Measurements from ENCODE around the gene LYL1. TPM values are rescaled to one million over a fixed set of nuclear protein-coding genes. Genes with fewer than 3 reads are reported as not detected.

The LYL1 gene
- total RNA-seq, 4 donors from 2014 or later = 2.6 to 15.5 (median 11.1) TPM

DNA sequence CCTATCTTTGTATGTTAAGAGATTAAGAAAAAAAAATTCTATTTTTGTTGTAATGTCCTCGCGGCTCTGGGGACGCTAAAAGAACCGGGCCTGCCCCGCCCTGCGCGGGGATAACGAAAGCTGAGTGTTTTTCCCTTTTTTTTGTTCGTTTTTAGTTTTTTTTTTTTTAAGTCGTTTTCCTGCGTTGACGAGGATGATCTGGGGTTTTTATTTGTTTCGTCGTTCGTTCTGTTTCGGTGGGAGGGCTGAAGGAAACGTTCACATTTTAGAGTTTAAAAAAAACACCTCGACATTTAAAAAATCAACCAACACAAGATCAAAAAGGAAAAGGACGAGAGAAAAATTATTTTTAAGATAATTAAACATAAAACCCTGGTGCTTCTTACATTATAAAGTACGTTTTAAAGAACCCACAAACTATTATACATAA lies 5.6 kb downstream of the LYL1 start:
- intact Hi-C loops (cut with DNase I; ENCODE audit: low total_unique reads) = no loop called here
- Histone ChIP-seq H3K4me1 (peaks cover 11 to 44% of the 10 kb centered on the region in 2 donors), H3K36me3 (no peaks in the 10 kb centered on the region), H3K27me3 (no peaks in the 10 kb centered on the region), H3K27ac (peak overlapping the region; percentile 87 to 93), H3K9me3 (no peaks in the 10 kb centered on the region), H3K4me3 (peak overlapping the region in 1 of 2 donors; percentile 40)
- TF ChIP-seq POLR2A (IDR thresholded peaks at IDR 0.05) (no peak), CTCF (IDR thresholded peaks at IDR 0.05) (no peak)
- peak in 1 of 2 donors; percentile 40 for DNase-seq

GRCh38 chr19:13095934-13096927 lies 6.4 kb downstream of the LYL1 start:
- Histone ChIP-seq H3K4me1 (peaks cover 15 to 47% of the 10 kb centered on the region in 2 donors), H3K4me3 (no peak overlapping the region), H3K36me3 (no peaks in the 10 kb centered on the region), H3K9me3 (no peaks in the 10 kb centered on the region), H3K27ac (peak overlapping the region; percentile 87 to 93), H3K27me3 (no peaks in the 10 kb centered on the region)
- peak; percentile 51 to 59 for DNase-seq
- intact Hi-C loops (cut with DNase I; ENCODE audit: low total_unique reads) = no loop called here
- TF ChIP-seq POLR2A (IDR thresholded peaks at IDR 0.05) (no peak), CTCF (IDR thresholded peaks at IDR 0.05) (peak in 1 of 4 experiments; percentile 40)

DNA sequence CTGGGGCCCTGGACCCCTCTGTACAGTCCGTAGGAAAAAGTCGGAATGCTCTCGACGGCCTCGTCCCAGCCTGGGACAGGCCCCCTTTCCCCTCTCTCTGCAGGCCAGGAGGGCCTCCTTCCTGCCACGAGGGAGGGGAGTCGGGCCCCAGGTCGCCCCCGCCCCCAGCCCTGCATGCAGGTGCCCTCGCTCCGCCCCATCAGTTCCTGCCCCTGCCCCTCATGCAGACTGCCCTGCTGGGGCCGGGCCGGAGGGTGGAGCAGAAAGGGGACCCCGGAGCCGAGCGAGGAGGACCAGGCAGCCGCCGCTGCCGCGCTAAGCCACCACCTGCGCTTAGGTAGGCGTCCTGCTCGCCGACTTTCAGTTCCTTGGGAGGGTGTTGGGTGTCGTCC lies 7.3 kb downstream of the LYL1 start:
- Histone ChIP-seq H3K27me3 (no peaks in the 10 kb centered on the region), H3K27ac (peak overlapping the region; percentile 87 to 93), H3K4me1 (peaks cover 19 to 53% of the 10 kb centered on the region in 2 donors), H3K9me3 (no peaks in the 10 kb centered on the region), H3K36me3 (no peaks in the 10 kb centered on the region), H3K4me3 (no peak overlapping the region)
- no peak for DNase-seq
- TF ChIP-seq POLR2A (IDR thresholded peaks at IDR 0.05) = no peak
- TF ChIP-seq CTCF (IDR thresholded peaks at IDR 0.05) = no peak
- intact Hi-C loops (cut with DNase I; ENCODE audit: low total_unique reads) = no loop called here

DNA sequence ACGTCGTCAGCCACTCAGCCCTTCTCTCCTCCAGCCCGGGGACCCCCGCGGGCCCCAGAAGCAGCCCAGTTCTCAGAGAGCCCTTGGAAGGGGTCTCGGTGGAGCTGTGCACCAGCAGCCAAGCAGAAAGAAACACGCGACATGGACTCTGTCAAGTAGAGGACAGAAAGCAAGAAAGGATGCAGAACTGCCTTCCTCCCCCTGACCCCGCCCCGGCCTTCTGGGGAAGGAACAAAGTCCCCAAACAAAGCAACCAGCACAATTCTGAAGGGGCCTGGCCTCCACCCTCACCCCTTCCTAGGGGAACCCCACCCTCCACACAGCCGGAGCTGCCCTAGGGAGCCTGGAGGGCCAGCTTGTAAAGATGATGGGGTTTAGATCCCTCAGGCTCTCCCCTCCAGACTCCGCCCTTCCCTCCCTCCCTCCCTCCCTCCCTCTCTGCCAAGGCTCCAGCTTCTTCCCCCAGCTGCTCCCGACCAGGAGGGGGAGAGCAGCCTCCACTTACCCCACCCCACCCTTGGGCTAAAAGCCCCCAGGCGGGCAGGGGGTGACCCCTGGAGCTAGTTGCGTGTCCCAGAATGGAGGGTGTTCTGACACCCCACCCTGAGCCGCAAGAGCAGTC lies 7.8 kb downstream of the LYL1 start:
- Histone ChIP-seq H3K4me1 (peaks cover 23 to 56% of the 10 kb centered on the region in 2 donors), H3K4me3 (no peak overlapping the region)

More for the DNA sequence above, 7.8 kb downstream of the LYL1 start:
- TF ChIP-seq POLR2A (IDR thresholded peaks at IDR 0.05) (no peak), CTCF (IDR thresholded peaks at IDR 0.05) (no peak)
- DNase-seq = no peak
- Histone ChIP-seq H3K36me3 (no peaks in the 10 kb centered on the region), H3K27me3 (no peaks in the 10 kb centered on the region), H3K9me3 (no peaks in the 10 kb centered on the region), H3K27ac (peak overlapping the region; percentile 87 to 93)
- intact Hi-C loops (cut with DNase I; ENCODE audit: low total_unique reads) = loop anchor here (5.0 kb wide), 1 partner anchor 118 kb away; no protein-coding TSS in a partner anchor
